Sigmoid colon (tissue), 4 donors: ENCODE data around the gene NKAIN1.
"Not testable (repeated sequence)": the region's sequence is repeated elsewhere in the genome, so short reads cannot be mapped to it uniquely, and the experiment has no call there.

ENCODE experiments used
- CTCF ChIP-seq, 4 experiments: fragments of 450-650 bp in 3 of 4; fragments of 200-600 bp in 1 of 4; IDR thresholded peaks; one replicate each; pipeline ENCODE4 v1.5.1; 2016 to 2019; ENCODE audit warnings: antibody characterized with exemption in 4 of 4, mild to moderate bottlenecking in 3 of 4, moderate library complexity in 2 of 4
- POLR2AphosphoS5 ChIP-seq, 4 donors: sonication (generic); formaldehyde crosslinking; IDR thresholded peaks; one replicate each; pipeline ENCODE4 v1.6.1; 2017; ENCODE audit warnings: antibody characterized with exemption in 4 of 4

GRCh38 chr1:31287791-31288190 lies 48.1 kb upstream of the NKAIN1 start:
- TF ChIP-seq CTCF, POLR2AphosphoS5 (IDR thresholded peaks at IDR 0.05): not testable (repeated sequence)
